GM12878 (cell line): ENCODE results near the gene HMGB1. TPM values are rescaled to one million over a fixed set of nuclear protein-coding genes. Genes with fewer than 3 reads are reported as not detected.

Experiments
- ATAC-seq: fragments of 200-7000 bp; cut with Tn5 transposase; 3 replicates; pipeline ENCODE4 v1.9.1; 2020; ENCODE audit warnings: mild to moderate bottlenecking, moderate library complexity
- BruUV-seq: library from RNA; stranded (reverse); fragments of 400-500 nt; replicated peaks from 2 replicates; lab custom pipeline; 2021; lab: Mats Ljungman, UMichigan
- CTCF ChIA-PET: fragments of 300-600 bp; sonication (Branson Sonifier 250); formaldehyde crosslinking; extraction: SDS; loops from one replicate; lab custom pipeline; 2021; ENCODE audit warnings: inconsistent platforms; lab: Yijun Ruan, JAX
- POLR2A ChIA-PET: fragments of 350-600 bp; formaldehyde crosslinking; extraction: SDS; loops from one replicate; lab custom pipeline; 2021; ENCODE audit warnings: inconsistent platforms; lab: Charles Lee
- RAD21 ChIA-PET: fragments of 300-600 bp; sonication (Branson Sonifier 250); formaldehyde crosslinking; loops from one replicate; lab custom pipeline; 2023; ENCODE audit warnings: antibody characterized with exemption; ENCODE audit not compliant: unreplicated experiment; lab: Charles Lee
- SMC1A ChIA-PET: fragments of 300-600 bp; sonication (Branson Sonifier 250); formaldehyde crosslinking; loops from one replicate; lab custom pipeline; 2023; ENCODE audit not compliant: unreplicated experiment, uncharacterized antibody; lab: Charles Lee
- DNase-seq: peaks from one replicate; pipeline ENCODE4 v3.0.0-alpha.2; 2011; ENCODE audit warnings: low read depth, low spot score
- FAIRE-seq: peaks from 3 replicates; lab custom pipeline; 2011; peaks lifted over from hg19 to GRCh38; lab: Jason Lieb, UNC
- H2AFZ ChIP-seq: 2 replicates; pipeline ENCODE4 v1.6.0; 2011; ENCODE audit warnings: low read depth, low read length, control low read depth; ENCODE audit not compliant: control insufficient read depth
- H3K27ac ChIP-seq: 2 replicates; pipeline ENCODE4 v1.5.1; 2011; ENCODE audit warnings: control low read depth; ENCODE audit not compliant: control insufficient read depth, insufficient read depth
- H3K27me3 ChIP-seq, 2 experiments: replicated peaks in 1 of 2; 2 replicates each; pipeline versions ENCODE4 v1.6.0 to v1.6.1; 2011; ENCODE audit warnings: low read length in 1 of 2; ENCODE audit not compliant: control insufficient read depth in 2 of 2, insufficient read depth in 2 of 2
- H3K36me3 ChIP-seq, 2 experiments: 2 replicates each; pipeline ENCODE4 v1.5.1; 2011; ENCODE audit warnings: low read length in 1 of 2; ENCODE audit not compliant: control insufficient read depth in 2 of 2, insufficient read depth in 2 of 2
- H3K4me1 ChIP-seq: 2 replicates; pipeline ENCODE4 v1.6.1; 2011; ENCODE audit warnings: mild to moderate bottlenecking, low read length, moderate library complexity, mixed read lengths; ENCODE audit not compliant: control insufficient read depth, insufficient read depth
- H3K4me2 ChIP-seq: 2 replicates; pipeline ENCODE4 v1.6.0; 2011; ENCODE audit warnings: control low read depth; ENCODE audit not compliant: control insufficient read depth, insufficient read depth
- H3K4me3 ChIP-seq: fragments of 200-600 bp; sonication (generic); 2 replicates; pipeline ENCODE4 v1.5.1; 2016
- H3K79me2 ChIP-seq: 2 replicates; pipeline ENCODE4 v1.6.0; 2011; ENCODE audit warnings: low read length; ENCODE audit not compliant: control insufficient read depth, insufficient read depth
- H3K9ac ChIP-seq: 2 replicates; pipeline ENCODE4 v1.8.0; 2011; ENCODE audit warnings: low read length, control low read depth, mixed read lengths; ENCODE audit not compliant: control insufficient read depth, insufficient read depth
- H3K9me3 ChIP-seq: replicated peaks from 3 replicates; pipeline ENCODE4 v1.5.1; 2011; ENCODE audit warnings: mild to moderate bottlenecking, low read length; ENCODE audit not compliant: control insufficient read depth, insufficient read depth
- H4K20me1 ChIP-seq: 2 replicates; pipeline ENCODE4 v1.6.0; 2011; ENCODE audit not compliant: control insufficient read depth, insufficient read depth
- BRCA1 ChIP-seq: IDR thresholded peaks from 2 replicates; pipeline ENCODE4 v1.6.1; 2011; ENCODE audit warnings: low read depth, low read length, improper control_type of control experiment
- CHD2 ChIP-seq: IDR thresholded peaks from 2 replicates; pipeline ENCODE4 v1.6.1; 2011; ENCODE audit warnings: low read depth, low read length, improper control_type of control experiment, borderline replicate concordance
- DPF2 ChIP-seq: fragments of 450-650 bp; IDR thresholded peaks from 2 replicates; pipeline ENCODE4 v1.6.1; 2017; ENCODE audit warnings: mild to moderate bottlenecking
- EED ChIP-seq: sonication (generic); IDR thresholded peaks from 2 replicates; pipeline ENCODE4 v1.6.1; 2016; ENCODE audit warnings: antibody characterized with exemption, low read depth
- ESRRA ChIP-seq: IDR thresholded peaks from 2 replicates; pipeline ENCODE4 v1.6.1; 2012; ENCODE audit warnings: mild to moderate bottlenecking, low read length, improper control_type of control experiment
- POLR2AphosphoS2 ChIP-seq: IDR thresholded peaks from 2 replicates; pipeline ENCODE4 v1.6.1; 2011; ENCODE audit warnings: low read depth, mild to moderate bottlenecking, low read length, improper control_type of control experiment, moderate library complexity
- ZBED1 ChIP-seq: IDR thresholded peaks from 2 replicates; pipeline ENCODE4 v1.6.1; 2016; ENCODE audit warnings: borderline replicate concordance
- WGBS: methylation state at CpG from one replicate; pipeline ENCODE4 v1.1.6; 2016; ENCODE audit warnings: low lambda C conversion rate; ENCODE audit not compliant: insufficient replicate concordance, insufficient coverage; ENCODE audit errors: missing lambda C conversion rate; 5-methylcytosine and 5-hydroxymethylcytosine counted together
- in situ Hi-C: fragments of 300-500 bp; cut with MboI; formaldehyde crosslinking; loops from 9 replicates; pipeline ENCODE4 v1.14.3; 2018; ENCODE audit warnings: mixed read lengths
- intact Hi-C: fragments of 100-400 bp; cut with micrococcal nuclease; formaldehyde crosslinking; loops from one replicate; pipeline ENCODE4 v1.14.2; 2022; ENCODE audit not compliant: unreplicated experiment
- polyA plus RNA-seq, 11 experiments: library from polyadenylated mRNA; depleted of rRNA in 4 of 11; unstranded in 6 of 11; stranded (reverse) in 5 of 11; fragments of >200 nt; fragmentation: Nextera tagmentation in 4 of 11; fragmentation: Illumina TruSeq in 1 of 11; extraction: Ambion mirVana in 4 of 11; extraction: Trizol in 1 of 11; gene quantifications; 1 replicate in 1 of 11; 2 replicates in 10 of 11; pipeline versions ENCODE4 v1.2.1 to v1.2.3, GENCODE V29; 2011 to 2016; ENCODE audit warnings: inconsistent platforms in 2 of 11, missing spikeins in 2 of 11, low read depth in 1 of 11
- total RNA-seq, 4 experiments: library from RNA; depleted of rRNA in 3 of 4; stranded (reverse); fragments of >200 nt in 3 of 4; fragmentation: Illumina TruSeq in 1 of 4; extraction: Trizol in 1 of 4; gene quantifications; 2 replicates each; pipeline versions ENCODE4 v1.2.1 to v1.2.3, GENCODE V29; 2013 to 2021
- TF ChIP-seq, protein P1 (sequence below): fragments of 450-650 bp; IDR thresholded peaks from 2 replicates; pipeline ENCODE4 v1.6.1; 2017; ENCODE audit warnings: mild to moderate bottlenecking, low read depth, inconsistent platforms; ENCODE audit not compliant: poor library complexity, severe bottlenecking
- TF ChIP-seq, protein P2 (sequence below): IDR thresholded peaks from 2 replicates; pipeline ENCODE4 v1.6.1; 2012; ENCODE audit warnings: low read depth, low read length, improper control_type of control experiment
- TF ChIP-seq, protein P3 (sequence below): fragments of 150-350 bp; IDR thresholded peaks from 2 replicates; pipeline ENCODE4 v1.6.1; 2014; ENCODE audit warnings: mild to moderate bottlenecking, low read depth, low read length
- TF ChIP-seq, protein P4 (sequence below): fragments of 450-650 bp; formaldehyde crosslinking; IDR thresholded peaks from 2 replicates; pipeline ENCODE4 v1.5.0; 2022; ENCODE audit warnings: mild to moderate bottlenecking, missing genetic modification characterization
- TF ChIP-seq, protein P5 (sequence below): IDR thresholded peaks from 2 replicates; pipeline ENCODE4 v1.6.1; 2011; ENCODE audit warnings: mild to moderate bottlenecking, low read depth, low read length, moderate library complexity; ENCODE audit not compliant: insufficient replicate concordance
- TF ChIP-seq, protein P6 (sequence below): fragments of 450-650 bp; IDR thresholded peaks from 2 replicates; pipeline ENCODE4 v1.6.1; 2014; ENCODE audit warnings: mild to moderate bottlenecking

HMGB1 gene
- total and polyA plus RNA-seq, 10 of the 15 experiments (the other 5 are each of a cell fraction or from before 2014, with no cell fraction given): 365 to 2,529 (median 1,396) TPM

DNA sequence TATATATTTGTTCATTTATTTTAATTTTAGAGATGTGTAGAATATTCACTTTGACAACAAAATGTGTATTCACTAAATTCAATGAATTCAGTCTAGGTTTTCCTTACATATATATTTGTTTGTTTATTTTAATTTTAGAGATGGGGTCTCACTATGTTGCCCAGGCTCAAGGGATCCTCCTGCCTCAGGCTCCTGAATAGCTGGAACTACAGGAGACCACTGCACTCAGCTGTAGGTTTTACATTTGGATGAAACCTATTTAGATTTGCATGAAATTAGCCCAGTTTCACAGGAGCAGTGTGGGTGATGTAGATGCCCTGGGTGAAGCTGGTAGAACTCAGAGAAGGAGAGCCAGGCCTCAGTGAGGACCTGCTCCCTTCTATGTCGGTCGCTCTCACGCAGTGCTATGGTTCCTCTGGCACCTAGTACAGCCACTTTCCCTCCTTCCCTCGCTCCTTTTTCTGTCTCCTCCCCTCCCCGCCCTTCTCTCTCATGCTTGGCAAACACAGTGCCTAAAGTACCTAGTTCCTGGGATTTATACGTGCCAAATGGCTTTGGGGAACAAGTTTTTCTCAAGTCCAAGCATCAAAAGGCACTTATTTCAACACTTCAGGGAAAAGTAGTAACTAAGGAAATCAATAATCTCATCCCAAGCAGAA lies 14.7 kb upstream of the HMGB1 start:
- H3K27ac ChIP-seq: no peak overlapping the region
- BruUV-seq: no TSS peak
- CTCF ChIA-PET: no interaction called here
- TF ChIP-seq CHD2 (no peak), ZBED1 (no peak), EED (no peak), DPF2 (no peak), BRCA1 (no peak), POLR2AphosphoS2 (no peak), ESRRA (no peak)
- TF ChIP-seq, protein P1, sequence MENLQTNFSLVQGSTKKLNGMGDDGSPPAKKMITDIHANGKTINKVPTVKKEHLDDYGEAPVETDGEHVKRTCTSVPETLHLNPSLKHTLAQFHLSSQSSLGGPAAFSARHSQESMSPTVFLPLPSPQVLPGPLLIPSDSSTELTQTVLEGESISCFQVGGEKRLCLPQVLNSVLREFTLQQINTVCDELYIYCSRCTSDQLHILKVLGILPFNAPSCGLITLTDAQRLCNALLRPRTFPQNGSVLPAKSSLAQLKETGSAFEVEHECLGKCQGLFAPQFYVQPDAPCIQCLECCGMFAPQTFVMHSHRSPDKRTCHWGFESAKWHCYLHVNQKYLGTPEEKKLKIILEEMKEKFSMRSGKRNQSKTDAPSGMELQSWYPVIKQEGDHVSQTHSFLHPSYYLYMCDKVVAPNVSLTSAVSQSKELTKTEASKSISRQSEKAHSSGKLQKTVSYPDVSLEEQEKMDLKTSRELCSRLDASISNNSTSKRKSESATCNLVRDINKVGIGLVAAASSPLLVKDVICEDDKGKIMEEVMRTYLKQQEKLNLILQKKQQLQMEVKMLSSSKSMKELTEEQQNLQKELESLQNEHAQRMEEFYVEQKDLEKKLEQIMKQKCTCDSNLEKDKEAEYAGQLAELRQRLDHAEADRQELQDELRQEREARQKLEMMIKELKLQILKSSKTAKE: no peak
- TF ChIP-seq, protein P2, sequence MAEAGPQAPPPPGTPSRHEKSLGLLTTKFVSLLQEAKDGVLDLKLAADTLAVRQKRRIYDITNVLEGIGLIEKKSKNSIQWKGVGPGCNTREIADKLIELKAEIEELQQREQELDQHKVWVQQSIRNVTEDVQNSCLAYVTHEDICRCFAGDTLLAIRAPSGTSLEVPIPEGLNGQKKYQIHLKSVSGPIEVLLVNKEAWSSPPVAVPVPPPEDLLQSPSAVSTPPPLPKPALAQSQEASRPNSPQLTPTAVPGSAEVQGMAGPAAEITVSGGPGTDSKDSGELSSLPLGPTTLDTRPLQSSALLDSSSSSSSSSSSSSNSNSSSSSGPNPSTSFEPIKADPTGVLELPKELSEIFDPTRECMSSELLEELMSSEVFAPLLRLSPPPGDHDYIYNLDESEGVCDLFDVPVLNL: no peak
- TF ChIP-seq, protein P3, sequence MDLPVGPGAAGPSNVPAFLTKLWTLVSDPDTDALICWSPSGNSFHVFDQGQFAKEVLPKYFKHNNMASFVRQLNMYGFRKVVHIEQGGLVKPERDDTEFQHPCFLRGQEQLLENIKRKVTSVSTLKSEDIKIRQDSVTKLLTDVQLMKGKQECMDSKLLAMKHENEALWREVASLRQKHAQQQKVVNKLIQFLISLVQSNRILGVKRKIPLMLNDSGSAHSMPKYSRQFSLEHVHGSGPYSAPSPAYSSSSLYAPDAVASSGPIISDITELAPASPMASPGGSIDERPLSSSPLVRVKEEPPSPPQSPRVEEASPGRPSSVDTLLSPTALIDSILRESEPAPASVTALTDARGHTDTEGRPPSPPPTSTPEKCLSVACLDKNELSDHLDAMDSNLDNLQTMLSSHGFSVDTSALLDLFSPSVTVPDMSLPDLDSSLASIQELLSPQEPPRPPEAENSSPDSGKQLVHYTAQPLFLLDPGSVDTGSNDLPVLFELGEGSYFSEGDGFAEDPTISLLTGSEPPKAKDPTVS: no peak
- TF ChIP-seq, protein P4, sequence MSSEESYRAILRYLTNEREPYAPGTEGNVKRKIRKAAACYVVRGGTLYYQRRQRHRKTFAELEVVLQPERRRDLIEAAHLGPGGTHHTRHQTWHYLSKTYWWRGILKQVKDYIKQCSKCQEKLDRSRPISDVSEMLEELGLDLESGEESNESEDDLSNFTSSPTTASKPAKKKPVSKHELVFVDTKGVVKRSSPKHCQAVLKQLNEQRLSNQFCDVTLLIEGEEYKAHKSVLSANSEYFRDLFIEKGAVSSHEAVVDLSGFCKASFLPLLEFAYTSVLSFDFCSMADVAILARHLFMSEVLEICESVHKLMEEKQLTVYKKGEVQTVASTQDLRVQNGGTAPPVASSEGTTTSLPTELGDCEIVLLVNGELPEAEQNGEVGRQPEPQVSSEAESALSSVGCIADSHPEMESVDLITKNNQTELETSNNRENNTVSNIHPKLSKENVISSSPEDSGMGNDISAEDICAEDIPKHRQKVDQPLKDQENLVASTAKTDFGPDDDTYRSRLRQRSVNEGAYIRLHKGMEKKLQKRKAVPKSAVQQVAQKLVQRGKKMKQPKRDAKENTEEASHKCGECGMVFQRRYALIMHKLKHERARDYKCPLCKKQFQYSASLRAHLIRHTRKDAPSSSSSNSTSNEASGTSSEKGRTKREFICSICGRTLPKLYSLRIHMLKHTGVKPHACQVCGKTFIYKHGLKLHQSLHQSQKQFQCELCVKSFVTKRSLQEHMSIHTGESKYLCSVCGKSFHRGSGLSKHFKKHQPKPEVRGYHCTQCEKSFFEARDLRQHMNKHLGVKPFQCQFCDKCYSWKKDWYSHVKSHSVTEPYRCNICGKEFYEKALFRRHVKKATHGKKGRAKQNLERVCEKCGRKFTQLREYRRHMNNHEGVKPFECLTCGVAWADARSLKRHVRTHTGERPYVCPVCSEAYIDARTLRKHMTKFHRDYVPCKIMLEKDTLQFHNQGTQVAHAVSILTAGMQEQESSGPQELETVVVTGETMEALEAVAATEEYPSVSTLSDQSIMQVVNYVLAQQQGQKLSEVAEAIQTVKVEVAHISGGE (CRISPR knock-in tag): no peak
- TF ChIP-seq, protein P5, sequence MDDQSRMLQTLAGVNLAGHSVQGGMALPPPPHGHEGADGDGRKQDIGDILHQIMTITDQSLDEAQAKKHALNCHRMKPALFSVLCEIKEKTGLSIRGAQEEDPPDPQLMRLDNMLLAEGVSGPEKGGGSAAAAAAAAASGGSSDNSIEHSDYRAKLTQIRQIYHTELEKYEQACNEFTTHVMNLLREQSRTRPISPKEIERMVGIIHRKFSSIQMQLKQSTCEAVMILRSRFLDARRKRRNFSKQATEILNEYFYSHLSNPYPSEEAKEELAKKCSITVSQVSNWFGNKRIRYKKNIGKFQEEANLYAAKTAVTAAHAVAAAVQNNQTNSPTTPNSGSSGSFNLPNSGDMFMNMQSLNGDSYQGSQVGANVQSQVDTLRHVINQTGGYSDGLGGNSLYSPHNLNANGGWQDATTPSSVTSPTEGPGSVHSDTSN: no peak
- TF ChIP-seq, protein P6, sequence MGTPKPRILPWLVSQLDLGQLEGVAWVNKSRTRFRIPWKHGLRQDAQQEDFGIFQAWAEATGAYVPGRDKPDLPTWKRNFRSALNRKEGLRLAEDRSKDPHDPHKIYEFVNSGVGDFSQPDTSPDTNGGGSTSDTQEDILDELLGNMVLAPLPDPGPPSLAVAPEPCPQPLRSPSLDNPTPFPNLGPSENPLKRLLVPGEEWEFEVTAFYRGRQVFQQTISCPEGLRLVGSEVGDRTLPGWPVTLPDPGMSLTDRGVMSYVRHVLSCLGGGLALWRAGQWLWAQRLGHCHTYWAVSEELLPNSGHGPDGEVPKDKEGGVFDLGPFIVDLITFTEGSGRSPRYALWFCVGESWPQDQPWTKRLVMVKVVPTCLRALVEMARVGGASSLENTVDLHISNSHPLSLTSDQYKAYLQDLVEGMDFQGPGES: no peak

More for the DNA sequence above, 14.7 kb upstream of the HMGB1 start:
- POLR2A ChIA-PET: no interaction called here
- intact Hi-C loops: no loop called here
- SMC1A ChIA-PET: interaction anchor here (0.6 to 1.6 kb wide), 3 partner anchors 24 to 138 kb away, joined by 3 to 4 read pairs (median 3); partner anchors contain the start of gene USPL1
- H3K9me3 ChIP-seq: no peaks in the 10 kb centered on the region
- H3K4me3 ChIP-seq: no peak overlapping the region
- H3K4me1 ChIP-seq: peaks cover 6% of the 10 kb centered on the region
- no peaks in the 10 kb centered on the region for H3K79me2 ChIP-seq
- no peaks in the 10 kb centered on the region for H4K20me1 ChIP-seq
- no peak overlapping the region for H3K9ac ChIP-seq
- RAD21 ChIA-PET: no interaction called here
- no peaks in the 10 kb centered on the region for H3K36me3 ChIP-seq
- H2AFZ ChIP-seq: no peak overlapping the region
- DNase-seq: no peak
- FAIRE-seq: no peak
- 68% methylated on average over 6 of the region's 6 CpGs for WGBS
- in situ Hi-C loops: no loop called here
- H3K27me3 ChIP-seq: no peaks in the 10 kb centered on the region; a peak in 1 of 4 replicates
- H3K4me2 ChIP-seq: no peak overlapping the region
- ATAC-seq: no peak
